ENCODE results near the gene CFAP54.

Gene CFAP54

GRCh38 chr12:96496944-96497343 is 7.6 kb downstream of the CFAP54 start:
- TF ChIP-seq CTCF (IDR thresholded peaks at IDR 0.05; ENCODE audit: low read depth, low read length), result no peak
- no peak for TF ChIP-seq MAX (IDR thresholded peaks at IDR 0.05; ENCODE audit: low read depth, low read length)
- no peak for TF ChIP-seq POLR2A (IDR thresholded peaks at IDR 0.05; ENCODE audit: extremely low read depth, insufficient read length)
- TF ChIP-seq MYC (IDR thresholded peaks at IDR 0.05; ENCODE audit: low read depth, low read length), result no peak
- no peak for DNase-seq (ENCODE audit: low read depth)
- no peak overlapping the region for H3K4me3 ChIP-seq (ENCODE audit: low read depth, low read length)

GRCh38 chr12:96497855-96498254 is 8.5 kb downstream of the CFAP54 start:
- DNase-seq (ENCODE audit: low read depth), result peak; percentile 29
- TF ChIP-seq CTCF (IDR thresholded peaks at IDR 0.05; ENCODE audit: low read depth, low read length) (no peak), POLR2A (IDR thresholded peaks at IDR 0.05; ENCODE audit: extremely low read depth, insufficient read length) (no peak), MAX (IDR thresholded peaks at IDR 0.05; ENCODE audit: low read depth, low read length) (no peak), MYC (IDR thresholded peaks at IDR 0.05; ENCODE audit: low read depth, low read length) (no peak)
- no peak overlapping the region for H3K4me3 ChIP-seq (ENCODE audit: low read depth, low read length)

GRCh38 chr12:96500693-96501092 is 11.3 kb downstream of the CFAP54 start:
- no peak overlapping the region for H3K4me3 ChIP-seq (ENCODE audit: low read depth, low read length)
- no peak for TF ChIP-seq MYC (IDR thresholded peaks at IDR 0.05; ENCODE audit: low read depth, low read length)
- no peak for TF ChIP-seq CTCF (IDR thresholded peaks at IDR 0.05; ENCODE audit: low read depth, low read length)
- no peak for TF ChIP-seq POLR2A (IDR thresholded peaks at IDR 0.05; ENCODE audit: extremely low read depth, insufficient read length)
- peak; percentile 30 for DNase-seq (ENCODE audit: low read depth)

GRCh38 chr12:96501133-96501761 is 11.9 kb downstream of the CFAP54 start:
- TF ChIP-seq MAX (IDR thresholded peaks at IDR 0.05; ENCODE audit: low read depth, low read length) (no peak), MYC (IDR thresholded peaks at IDR 0.05; ENCODE audit: low read depth, low read length) (no peak), CTCF (IDR thresholded peaks at IDR 0.05; ENCODE audit: low read depth, low read length) (no peak)
- H3K4me3 ChIP-seq (ENCODE audit: low read depth, low read length), result no peak overlapping the region
- peak; percentile 83 for DNase-seq (ENCODE audit: low read depth)

- H3K4me3 ChIP-seq (ENCODE audit: low read depth, low read length), result no peak overlapping the region
- TF ChIP-seq MYC (IDR thresholded peaks at IDR 0.05; ENCODE audit: low read depth, low read length) (no peak), CTCF (IDR thresholded peaks at IDR 0.05; ENCODE audit: low read depth, low read length) (no peak), MAX (IDR thresholded peaks at IDR 0.05; ENCODE audit: low read depth, low read length) (no peak), POLR2A (IDR thresholded peaks at IDR 0.05; ENCODE audit: extremely low read depth, insufficient read length) (no peak)
- DNase-seq (ENCODE audit: low read depth), result no peak
Measured at GRCh38 chr12:96501908-96502307, 12.5 kb downstream of the CFAP54 start.

- no peak overlapping the region for H3K4me3 ChIP-seq (ENCODE audit: low read depth, low read length)
- DNase-seq (ENCODE audit: low read depth), result peak; percentile 46
- TF ChIP-seq MAX (IDR thresholded peaks at IDR 0.05; ENCODE audit: low read depth, low read length) (no peak), CTCF (IDR thresholded peaks at IDR 0.05; ENCODE audit: low read depth, low read length) (no peak), MYC (IDR thresholded peaks at IDR 0.05; ENCODE audit: low read depth, low read length) (no peak), POLR2A (IDR thresholded peaks at IDR 0.05; ENCODE audit: extremely low read depth, insufficient read length) (no peak)
Measured at GRCh38 chr12:96502477-96502876, 13.1 kb downstream of the CFAP54 start.
